GM19328 (cell line): ENCODE results near the gene MYO3A.

ENCODE experiments used
- ATAC-seq: cut with Tn5 transposase; IDR thresholded peaks from one replicate; pipeline ENCODE4 v1.9.1; 2021; ENCODE audit warnings: mild to moderate bottlenecking, moderate library complexity; ENCODE audit not compliant: unreplicated experiment

Gene MYO3A

GRCh38 chr10:25933653-25934608, at the start of gene MYO3A:
Gene MYO3A, plus strand, starts transcription at chr10:25934229. Its CDS starts 17,882 bp downstream, at chr10:25952111.
- ATAC-seq = no peak

GRCh38 chr10:25888627-25889026, 45.4 kb upstream of the MYO3A start:
- ATAC-seq = no peak

GRCh38 chr10:25890995-25891394, 43.0 kb upstream of the MYO3A start:
- ATAC-seq = no peak

- no peak for ATAC-seq
Measured at GRCh38 chr10:25895856-25896255, 38.2 kb upstream of the MYO3A start.

- no peak for ATAC-seq
Measured at GRCh38 chr10:25896421-25896820, 37.6 kb upstream of the MYO3A start.

- ATAC-seq = no peak
Measured at GRCh38 chr10:25899304-25899703, 34.7 kb upstream of the MYO3A start.

GRCh38 chr10:25901199-25901598, 32.8 kb upstream of the MYO3A start:
- ATAC-seq = no peak

- no peak for ATAC-seq
Measured at GRCh38 chr10:25902002-25902401, 32.0 kb upstream of the MYO3A start.

- no peak for ATAC-seq
Measured at GRCh38 chr10:25907261-25907660, 26.8 kb upstream of the MYO3A start.

- no peak for ATAC-seq
Measured at GRCh38 chr10:25912866-25913265, 21.2 kb upstream of the MYO3A start.

GRCh38 chr10:25914776-25915175, 19.3 kb upstream of the MYO3A start:
- no peak for ATAC-seq

- no peak for ATAC-seq
Measured at GRCh38 chr10:25934621-25935139, 651 bp downstream of the MYO3A start.

GRCh38 chr10:25938405-25938804, 4.4 kb downstream of the MYO3A start:
- no peak for ATAC-seq

- no peak for ATAC-seq
Measured at GRCh38 chr10:25944771-25945170, 10.7 kb downstream of the MYO3A start.

- no peak for ATAC-seq
Measured at GRCh38 chr10:25952857-25953256, 18.8 kb downstream of the MYO3A start.

- no peak for ATAC-seq
Measured at GRCh38 chr10:25954851-25955250, 20.8 kb downstream of the MYO3A start.

- ATAC-seq = no peak
Measured at GRCh38 chr10:25959540-25960232, 25.7 kb downstream of the MYO3A start.

GRCh38 chr10:25965584-25965983, 31.6 kb downstream of the MYO3A start:
- no peak for ATAC-seq

- ATAC-seq = no peak
Measured at GRCh38 chr10:25966844-25967243, 32.8 kb downstream of the MYO3A start.

GRCh38 chr10:25972631-25973030, 38.6 kb downstream of the MYO3A start:
- no peak for ATAC-seq

- no peak for ATAC-seq
Measured at GRCh38 chr10:25974897-25975459, 40.9 kb downstream of the MYO3A start.
